ENCODE data around the gene RBM23. TPM values are rescaled to one million over a fixed set of nuclear protein-coding genes. Genes with fewer than 3 reads are reported as not detected.

Gene RBM23
- total and polyA plus RNA-seq, 2 donors (not counting 3 experiments of a cell fraction or from before 2014, with no cell fraction given) = 67.7 to 68.9 TPM

- Histone ChIP-seq H3K79me2 (ENCODE audit: control insufficient read depth, insufficient read depth, low read length) (no peaks in the 10 kb centered on the region), H3K9ac (replicated peaks; ENCODE audit: extremely low read depth, insufficient read depth, low read length) (no peak overlapping the region), H3K36me3 (ENCODE audit: control insufficient read depth in 2 of 2, extremely low read depth in 1 of 2, insufficient read depth in 2 of 2, low read length in 2 of 2) (no peaks in the 10 kb centered on the region), H4K20me1 (replicated peaks; ENCODE audit: control insufficient read depth, extremely low read depth, insufficient read depth, low read length) (no peaks in the 10 kb centered on the region), H3K27ac (ENCODE audit: insufficient read depth, low read depth, low read length) (no peak overlapping the region), H3K9me3 (replicated peaks; ENCODE audit: control insufficient read depth, insufficient read depth, low read length) (no peaks in the 10 kb centered on the region), H3K9me1 (replicated peaks; ENCODE audit: control insufficient read depth, extremely low read depth, insufficient read depth, low read length) (no peaks in the 10 kb centered on the region), H3K4me2 (ENCODE audit: insufficient read depth, low read length) (no peak overlapping the region), H3K27me3 (ENCODE audit: control insufficient read depth in 2 of 2, insufficient read depth in 2 of 2, low read length in 2 of 2) (no peaks in the 10 kb centered on the region), H3K4me3 (replicated peaks in 1 of 3; ENCODE audit: insufficient read depth in 1 of 3, low read depth in 1 of 3, low read length in 3 of 3) (no peak overlapping the region), H2AFZ (ENCODE audit: low read depth, low read length) (no peak overlapping the region), H3K4me1 (ENCODE audit: control insufficient read depth, extremely low read depth, insufficient read depth, low read length) (no peaks in the 10 kb centered on the region)
- dilution Hi-C loops (cut with MboI; ENCODE audit: extremely low pct_ligation_motif_present, low sequenced_read_pairs) (no loop called here), intact Hi-C loops (cut with micrococcal nuclease) (no loop called here)
- ChIA-PET POLR2A (interaction anchor here (1.5 kb wide), 1 partner anchor 10 kb away, joined by 3 read pairs; the partner anchor contains the start of gene PRMT5), CTCF (interaction anchor here (1.6 to 8.2 kb wide), 2 partner anchors 9 to 47 kb away, joined by 4 to 46 read pairs; partner anchors contain the start of gene PRMT5)
- BruUV-seq (replicated peaks) = no TSS peak
- no peak for TF ChIP-seq POLR2A (IDR thresholded peaks at IDR 0.05; ENCODE audit: low read depth, low read length)
- no peak for TF ChIP-seq GATA2 (IDR thresholded peaks at IDR 0.05; ENCODE audit: insufficient read depth, insufficient read length, low read depth, low read length)
- no peak for TF ChIP-seq MYC (IDR thresholded peaks at IDR 0.05; ENCODE audit: low read depth, low read length)
- TF ChIP-seq EZH2 (IDR thresholded peaks at IDR 0.05; ENCODE audit: borderline replicate concordance, low read depth, low read length, severe bottlenecking) = no peak
- TF ChIP-seq JUN (IDR thresholded peaks at IDR 0.05; ENCODE audit: borderline replicate concordance, insufficient read depth, insufficient read length, low read depth) = no peak
- TF ChIP-seq, protein P1, sequence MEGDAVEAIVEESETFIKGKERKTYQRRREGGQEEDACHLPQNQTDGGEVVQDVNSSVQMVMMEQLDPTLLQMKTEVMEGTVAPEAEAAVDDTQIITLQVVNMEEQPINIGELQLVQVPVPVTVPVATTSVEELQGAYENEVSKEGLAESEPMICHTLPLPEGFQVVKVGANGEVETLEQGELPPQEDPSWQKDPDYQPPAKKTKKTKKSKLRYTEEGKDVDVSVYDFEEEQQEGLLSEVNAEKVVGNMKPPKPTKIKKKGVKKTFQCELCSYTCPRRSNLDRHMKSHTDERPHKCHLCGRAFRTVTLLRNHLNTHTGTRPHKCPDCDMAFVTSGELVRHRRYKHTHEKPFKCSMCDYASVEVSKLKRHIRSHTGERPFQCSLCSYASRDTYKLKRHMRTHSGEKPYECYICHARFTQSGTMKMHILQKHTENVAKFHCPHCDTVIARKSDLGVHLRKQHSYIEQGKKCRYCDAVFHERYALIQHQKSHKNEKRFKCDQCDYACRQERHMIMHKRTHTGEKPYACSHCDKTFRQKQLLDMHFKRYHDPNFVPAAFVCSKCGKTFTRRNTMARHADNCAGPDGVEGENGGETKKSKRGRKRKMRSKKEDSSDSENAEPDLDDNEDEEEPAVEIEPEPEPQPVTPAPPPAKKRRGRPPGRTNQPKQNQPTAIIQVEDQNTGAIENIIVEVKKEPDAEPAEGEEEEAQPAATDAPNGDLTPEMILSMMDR (IDR thresholded peaks at IDR 0.05; ENCODE audit: extremely low read depth in 1 of 2, insufficient read depth in 1 of 2, low read depth in 1 of 2, low read length in 2 of 2) = no peak
- TF ChIP-seq POLR2AphosphoS5 (IDR thresholded peaks at IDR 0.05; ENCODE audit: insufficient read depth, low read depth, low read length) = no peak
- no peak for TF ChIP-seq MAX (IDR thresholded peaks at IDR 0.05; ENCODE audit: insufficient read depth, insufficient read length)
- TF ChIP-seq FOS (IDR thresholded peaks at IDR 0.05; ENCODE audit: borderline replicate concordance, insufficient read depth, low read length) = no peak
- FAIRE-seq (no peak), DNase-seq (ENCODE audit: low read depth, low spot score) (no peak)
Measured at GRCh38 chr14:22939684-22940083, 20.7 kb upstream of the RBM23 start.

All from endothelial cell of umbilical vein (primary cell).